OCI-LY3 (cell line): ENCODE data around the gene THAP12.

Experiments
- H2AFZ ChIP-seq: fragments of 200-600, 300-600 bp; shearing (Covaris generic); 2 replicates; pipeline ENCODE4 v1.6.0; 2014; ENCODE audit warnings: antibody characterized with exemption, low read depth, low read length
- H3K27ac ChIP-seq: fragments of 200-600, 300-600 bp; sonication (generic); 2 replicates; pipeline ENCODE4 v1.5.1; 2014; ENCODE audit warnings: mild to moderate bottlenecking, low read length, moderate library complexity, mixed read lengths
- H3K27me3 ChIP-seq: fragments of 200-600, 300-600 bp; sonication (generic); 2 replicates; pipeline ENCODE4 v1.6.1; 2014; ENCODE audit warnings: low read depth, low read length, mixed read lengths
- H3K36me3 ChIP-seq: fragments of 200-600, 300-600 bp; sonication (generic); replicated peaks from 2 replicates; pipeline ENCODE3; 2014; ENCODE audit warnings: low read depth, low read length, mixed read lengths
- H3K4me1 ChIP-seq: fragments of 300-600, 200-600 bp; sonication (generic); 2 replicates; pipeline ENCODE4 v1.6.1; 2014; ENCODE audit warnings: low read length, mixed read lengths
- H3K4me2 ChIP-seq: fragments of 200-600, 300-600 bp; sonication (generic); 2 replicates; pipeline ENCODE4 v1.6.1; 2014; ENCODE audit warnings: low read length, mixed read lengths
- H3K4me3 ChIP-seq: fragments of 300-600, 200-600 bp; sonication (generic); 2 replicates; pipeline ENCODE4 v1.5.1; 2014; ENCODE audit warnings: antibody characterized with exemption, mild to moderate bottlenecking, low read length, moderate library complexity
- H3K79me2 ChIP-seq: fragments of 300-600, 200-600 bp; shearing (Covaris generic); 2 replicates; pipeline ENCODE4 v1.6.1; 2014; ENCODE audit warnings: mild to moderate bottlenecking, low read length, mixed read lengths
- H3K9ac ChIP-seq: fragments of 300-600, 200-600 bp; shearing (Covaris generic); 2 replicates; pipeline ENCODE4 v1.6.0; 2014; ENCODE audit warnings: mild to moderate bottlenecking, low read length, moderate library complexity
- H3K9me3 ChIP-seq: fragments of 200-600, 300-600 bp; shearing (Covaris generic); 2 replicates; pipeline ENCODE4 v1.6.1; 2014; ENCODE audit warnings: low read length, mixed read lengths; ENCODE audit not compliant: insufficient read depth
- H4K20me1 ChIP-seq: fragments of 200-600, 300-600 bp; sonication (generic); 2 replicates; pipeline ENCODE4 v1.6.1; 2016; ENCODE audit warnings: low read length, mixed read lengths; ENCODE audit not compliant: insufficient read depth
- EZH2phosphoT487 ChIP-seq: fragments of 200-600 bp; shearing (Covaris generic); IDR thresholded peaks from 2 replicates; pipeline ENCODE4 v1.6.1; 2018; ENCODE audit warnings: antibody characterized with exemption, mixed run types, low read depth
- TF ChIP-seq, protein P1 (sequence below): fragments of 200-600, 300-600 bp; sonication (generic); IDR thresholded peaks from 2 replicates; pipeline ENCODE4 v1.5.1; 2014; ENCODE audit warnings: antibody characterized with exemption, low read length, low read depth

THAP12 gene

DNA sequence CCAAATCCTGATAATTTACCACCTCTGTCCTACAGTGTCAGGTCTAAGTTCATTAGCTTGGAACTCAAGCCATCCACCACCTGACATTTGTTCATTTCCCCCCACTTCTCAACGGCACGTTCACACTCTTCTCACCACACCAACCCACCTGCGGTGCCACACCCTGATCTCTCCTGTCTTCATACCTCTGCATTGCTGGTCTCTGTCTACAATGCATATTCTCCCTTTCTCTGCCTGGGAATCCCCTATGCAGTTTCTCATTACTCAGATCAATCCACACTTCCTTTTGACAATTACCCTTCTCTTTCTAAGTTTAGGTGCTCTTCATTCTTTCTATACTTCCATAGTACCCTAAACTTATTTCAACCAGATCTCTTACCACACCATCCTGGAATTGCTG lies 43.4 kb upstream of the THAP12 start:
- H3K36me3 ChIP-seq = no peaks in the 10 kb centered on the region
- H3K9me3 ChIP-seq = no peaks in the 10 kb centered on the region
- H3K4me3 ChIP-seq = peak overlapping the region; percentile 48
- no peak overlapping the region for H3K27ac ChIP-seq
- H3K9ac ChIP-seq = no peak overlapping the region
- H2AFZ ChIP-seq = no peak overlapping the region
- peaks cover 47% of the 10 kb centered on the region for H3K27me3 ChIP-seq
- H3K4me2 ChIP-seq = peak overlapping the region; percentile 79
- H3K79me2 ChIP-seq = no peaks in the 10 kb centered on the region
- TF ChIP-seq, protein P1, sequence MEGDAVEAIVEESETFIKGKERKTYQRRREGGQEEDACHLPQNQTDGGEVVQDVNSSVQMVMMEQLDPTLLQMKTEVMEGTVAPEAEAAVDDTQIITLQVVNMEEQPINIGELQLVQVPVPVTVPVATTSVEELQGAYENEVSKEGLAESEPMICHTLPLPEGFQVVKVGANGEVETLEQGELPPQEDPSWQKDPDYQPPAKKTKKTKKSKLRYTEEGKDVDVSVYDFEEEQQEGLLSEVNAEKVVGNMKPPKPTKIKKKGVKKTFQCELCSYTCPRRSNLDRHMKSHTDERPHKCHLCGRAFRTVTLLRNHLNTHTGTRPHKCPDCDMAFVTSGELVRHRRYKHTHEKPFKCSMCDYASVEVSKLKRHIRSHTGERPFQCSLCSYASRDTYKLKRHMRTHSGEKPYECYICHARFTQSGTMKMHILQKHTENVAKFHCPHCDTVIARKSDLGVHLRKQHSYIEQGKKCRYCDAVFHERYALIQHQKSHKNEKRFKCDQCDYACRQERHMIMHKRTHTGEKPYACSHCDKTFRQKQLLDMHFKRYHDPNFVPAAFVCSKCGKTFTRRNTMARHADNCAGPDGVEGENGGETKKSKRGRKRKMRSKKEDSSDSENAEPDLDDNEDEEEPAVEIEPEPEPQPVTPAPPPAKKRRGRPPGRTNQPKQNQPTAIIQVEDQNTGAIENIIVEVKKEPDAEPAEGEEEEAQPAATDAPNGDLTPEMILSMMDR = no peak
- TF ChIP-seq EZH2phosphoT487 = no peak
- H4K20me1 ChIP-seq = no peaks in the 10 kb centered on the region
- H3K4me1 ChIP-seq = peaks cover 19% of the 10 kb centered on the region

DNA sequence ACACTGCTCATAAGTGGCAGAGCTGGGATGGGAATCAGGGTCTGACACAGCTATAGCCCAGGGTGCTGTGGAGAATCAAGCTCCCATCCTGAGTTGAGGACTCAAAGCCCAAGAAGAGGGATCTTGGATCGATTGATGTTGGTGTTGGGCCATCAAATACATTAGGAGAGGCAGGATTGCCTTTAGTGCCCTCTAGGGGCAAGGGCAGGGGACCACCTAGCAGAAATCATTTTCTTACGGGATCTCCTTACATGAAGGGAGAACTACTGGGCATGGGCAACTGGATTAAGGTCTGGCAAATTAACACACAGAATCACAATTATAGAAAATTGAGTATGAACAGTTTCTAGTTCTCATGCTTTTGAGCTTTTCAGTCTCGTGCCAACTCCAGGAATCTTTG lies 39.0 kb upstream of the THAP12 start:
- H4K20me1 ChIP-seq = no peaks in the 10 kb centered on the region
- H3K4me3 ChIP-seq = no peak overlapping the region
- H3K4me2 ChIP-seq = no peak overlapping the region
- TF ChIP-seq, protein P1 = peak; percentile 79
- TF ChIP-seq EZH2phosphoT487 = no peak
- H3K9me3 ChIP-seq = no peaks in the 10 kb centered on the region
- peaks cover 45% of the 10 kb centered on the region for H3K27me3 ChIP-seq
- H3K4me1 ChIP-seq = peaks cover 13% of the 10 kb centered on the region
- no peaks in the 10 kb centered on the region for H3K36me3 ChIP-seq
- no peak overlapping the region for H2AFZ ChIP-seq
- no peaks in the 10 kb centered on the region for H3K79me2 ChIP-seq
- no peak overlapping the region for H3K27ac ChIP-seq
- no peak overlapping the region for H3K9ac ChIP-seq

GRCh38 chr11:76415073-76415472 lies 34.1 kb upstream of the THAP12 start:
- no peak overlapping the region for H3K9ac ChIP-seq
- H3K4me2 ChIP-seq = no peak overlapping the region
- no peaks in the 10 kb centered on the region for H3K36me3 ChIP-seq
- no peak overlapping the region for H3K27ac ChIP-seq
- H3K4me1 ChIP-seq = no peaks in the 10 kb centered on the region
- no peaks in the 10 kb centered on the region for H3K9me3 ChIP-seq
- no peaks in the 10 kb centered on the region for H4K20me1 ChIP-seq
- no peak overlapping the region for H2AFZ ChIP-seq
- H3K27me3 ChIP-seq = peaks cover 67% of the 10 kb centered on the region
- no peak for TF ChIP-seq EZH2phosphoT487
- TF ChIP-seq, protein P1 = peak; percentile 19; the same call in 1 of the 2 replicates
- H3K79me2 ChIP-seq = no peaks in the 10 kb centered on the region
- no peak overlapping the region for H3K4me3 ChIP-seq

DNA sequence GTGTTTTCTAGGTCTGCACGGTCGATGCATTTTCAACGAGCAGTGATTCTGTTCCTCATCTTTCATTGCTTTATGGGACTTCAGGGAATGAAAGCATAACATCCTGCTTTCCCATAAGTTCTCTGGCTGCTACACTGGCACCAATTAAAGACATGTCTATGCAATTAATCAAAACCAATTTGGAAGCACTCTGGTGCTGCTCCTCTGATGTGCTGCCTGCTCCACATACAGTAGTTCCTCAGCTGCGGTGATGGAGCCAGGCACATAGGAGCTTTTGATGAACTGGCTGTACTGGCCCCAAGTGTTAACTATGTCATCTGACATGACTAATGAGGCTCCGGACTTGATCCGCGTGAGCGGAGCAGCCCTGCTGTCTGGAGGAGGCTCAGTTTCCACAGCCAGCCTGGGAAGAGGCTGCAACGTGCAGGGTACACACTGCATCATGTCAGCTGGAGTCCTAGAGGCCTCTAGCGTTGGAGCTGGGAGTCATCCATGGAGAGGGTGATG lies 30.0 kb upstream of the THAP12 start:
- H3K4me2 ChIP-seq = no peak overlapping the region
- H3K79me2 ChIP-seq = no peaks in the 10 kb centered on the region
- no peak for TF ChIP-seq EZH2phosphoT487
- TF ChIP-seq, protein P1 = no peak
- H3K4me3 ChIP-seq = no peak overlapping the region
- H4K20me1 ChIP-seq = no peaks in the 10 kb centered on the region
- H3K27ac ChIP-seq = no peak overlapping the region
- peaks cover 60% of the 10 kb centered on the region for H3K27me3 ChIP-seq
- no peaks in the 10 kb centered on the region for H3K36me3 ChIP-seq
- no peak overlapping the region for H2AFZ ChIP-seq
- no peaks in the 10 kb centered on the region for H3K4me1 ChIP-seq
- H3K9ac ChIP-seq = no peak overlapping the region
- H3K9me3 ChIP-seq = no peaks in the 10 kb centered on the region
